LNCAP (cell line): Measurements from ENCODE around the gene CTDP1.

ENCODE experiments used
- TF ChIP-seq, protein P1 (sequence below): fragments of 450-650 bp; IDR thresholded peaks from 2 replicates; pipeline ENCODE4 v1.5.1; 2017; ENCODE audit warnings: mild to moderate bottlenecking

CTDP1 gene

GRCh38 chr18:79702906-79703305 is 23.3 kb downstream of the CTDP1 start:
- TF ChIP-seq, protein P1, sequence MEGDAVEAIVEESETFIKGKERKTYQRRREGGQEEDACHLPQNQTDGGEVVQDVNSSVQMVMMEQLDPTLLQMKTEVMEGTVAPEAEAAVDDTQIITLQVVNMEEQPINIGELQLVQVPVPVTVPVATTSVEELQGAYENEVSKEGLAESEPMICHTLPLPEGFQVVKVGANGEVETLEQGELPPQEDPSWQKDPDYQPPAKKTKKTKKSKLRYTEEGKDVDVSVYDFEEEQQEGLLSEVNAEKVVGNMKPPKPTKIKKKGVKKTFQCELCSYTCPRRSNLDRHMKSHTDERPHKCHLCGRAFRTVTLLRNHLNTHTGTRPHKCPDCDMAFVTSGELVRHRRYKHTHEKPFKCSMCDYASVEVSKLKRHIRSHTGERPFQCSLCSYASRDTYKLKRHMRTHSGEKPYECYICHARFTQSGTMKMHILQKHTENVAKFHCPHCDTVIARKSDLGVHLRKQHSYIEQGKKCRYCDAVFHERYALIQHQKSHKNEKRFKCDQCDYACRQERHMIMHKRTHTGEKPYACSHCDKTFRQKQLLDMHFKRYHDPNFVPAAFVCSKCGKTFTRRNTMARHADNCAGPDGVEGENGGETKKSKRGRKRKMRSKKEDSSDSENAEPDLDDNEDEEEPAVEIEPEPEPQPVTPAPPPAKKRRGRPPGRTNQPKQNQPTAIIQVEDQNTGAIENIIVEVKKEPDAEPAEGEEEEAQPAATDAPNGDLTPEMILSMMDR: no peak

- TF ChIP-seq, protein P1: no peak
Observed at GRCh38 chr18:79704631-79705030, 25.0 kb downstream of the CTDP1 start.

DNA sequence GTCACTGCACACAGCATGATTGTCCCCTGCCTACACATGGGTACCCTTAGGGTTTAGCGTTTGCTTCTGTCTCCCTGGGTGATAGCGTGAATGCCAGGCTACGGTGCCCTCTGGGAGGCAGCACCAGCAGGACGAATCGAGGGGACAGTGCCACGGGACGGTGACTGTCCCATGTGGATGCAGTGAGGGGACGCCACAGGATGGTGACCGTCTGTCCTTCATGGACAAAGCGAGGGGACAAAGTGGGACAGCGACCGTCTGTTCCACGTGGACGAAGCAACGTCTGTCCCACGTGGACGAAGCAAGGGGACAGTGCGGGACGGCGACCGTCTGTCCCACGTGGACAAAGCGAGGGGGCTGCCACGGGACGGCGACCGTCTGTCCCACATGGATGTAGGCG is 25.7 kb downstream of the CTDP1 start:
- TF ChIP-seq, protein P1: no peak

GRCh38 chr18:79706006-79706405 is 26.4 kb downstream of the CTDP1 start:
- TF ChIP-seq, protein P1: no peak

DNA sequence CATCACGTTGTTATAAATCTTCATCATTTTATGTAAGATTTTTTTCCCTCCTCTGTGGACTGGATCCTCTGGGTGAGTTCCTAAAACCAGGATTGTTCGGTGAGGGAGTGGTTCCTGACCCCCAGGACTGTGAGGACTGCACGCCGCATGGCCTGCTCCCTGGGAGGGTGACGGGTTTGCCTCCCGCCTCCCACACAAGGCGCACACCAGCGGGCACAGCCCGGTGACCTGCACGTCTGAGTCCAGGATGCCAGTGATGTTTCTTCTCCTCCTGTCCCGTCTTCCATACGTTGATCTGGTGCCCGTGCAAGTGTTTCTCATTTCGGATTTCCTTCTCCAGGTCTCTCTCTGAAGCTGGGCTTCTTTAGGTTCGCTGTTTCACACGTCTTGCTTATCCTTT is 27.1 kb downstream of the CTDP1 start:
- TF ChIP-seq, protein P1: no peak

- TF ChIP-seq, protein P1: no peak
Observed at GRCh38 chr18:79707239-79707638, 27.6 kb downstream of the CTDP1 start.

DNA sequence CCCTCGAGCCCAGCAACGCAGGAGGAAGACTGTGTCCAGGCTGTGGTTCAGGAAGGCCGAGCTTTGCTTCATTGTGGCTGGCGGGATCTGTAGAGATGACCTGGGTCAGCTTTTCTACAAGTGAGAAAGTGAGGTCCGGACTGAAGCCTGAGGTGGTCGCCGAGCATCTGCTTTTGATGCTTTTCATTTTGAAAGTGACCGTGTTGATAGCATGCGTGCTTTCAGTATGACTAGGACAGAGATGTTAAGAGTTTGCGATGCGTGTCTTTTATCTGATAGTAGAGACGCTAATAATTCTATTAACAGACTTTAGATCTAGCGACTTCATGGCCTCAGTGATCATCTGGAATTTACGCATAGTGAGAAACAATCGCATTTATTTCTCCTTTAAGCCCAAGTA is 28.1 kb downstream of the CTDP1 start:
- TF ChIP-seq, protein P1: no peak

- TF ChIP-seq, protein P1: no peak
Observed at GRCh38 chr18:79708412-79708811, 28.8 kb downstream of the CTDP1 start.
